SK-N-SH treated with all-trans-retinoic acid at 6 μM for 48 hours (cell line): ENCODE data around the gene C3orf49.

ENCODE experiments used
- ATAC-seq: fragments of 200-7000 bp; cut with Tn5 transposase; 3 replicates; pipeline ENCODE4 v1.9.1; 2020; ENCODE audit warnings: mild to moderate bottlenecking, moderate library complexity
- ARNTL ChIP-seq: fragments of 450-650 bp; formaldehyde crosslinking; IDR thresholded peaks from 2 replicates; pipeline ENCODE4 v1.5.0; 2020; ENCODE audit warnings: low read depth, mild to moderate bottlenecking, moderate library complexity, borderline replicate concordance
- BACH2 ChIP-seq: fragments of 250-450 bp; sonication (Bioruptor Pico); IDR thresholded peaks from 2 replicates; pipeline ENCODE4 v1.9.0; 2021; ENCODE audit warnings: mild to moderate bottlenecking, borderline replicate concordance
- CSDC2 ChIP-seq: fragments of 250-450 bp; sonication (Bioruptor Pico); IDR thresholded peaks from 2 replicates; pipeline ENCODE4 v1.5.0; 2020; ENCODE audit warnings: mild to moderate bottlenecking, moderate library complexity
- GLIS3 ChIP-seq: fragments of 250-450 bp; sonication (Bioruptor Pico); IDR thresholded peaks from 2 replicates; pipeline ENCODE4 v1.5.0; 2020; ENCODE audit warnings: mild to moderate bottlenecking, moderate library complexity
- ISL1 ChIP-seq: fragments of 250-450 bp; sonication (Bioruptor Pico); IDR thresholded peaks from 2 replicates; pipeline ENCODE4 v2.1.2; 2022; ENCODE audit warnings: mild to moderate bottlenecking, moderate library complexity
- OSR1 ChIP-seq: fragments of 250-450 bp; sonication (Bioruptor Pico); IDR thresholded peaks from 2 replicates; pipeline ENCODE4 v1.8.0; 2022; ENCODE audit warnings: moderate library complexity, mild to moderate bottlenecking, inconsistent platforms
- POU6F1 ChIP-seq: fragments of 250-450 bp; sonication (Bioruptor Pico); IDR thresholded peaks from 2 replicates; pipeline ENCODE4 v1.8.0; 2021; ENCODE audit warnings: low read depth, mild to moderate bottlenecking, moderate library complexity, borderline replicate concordance
- PPARA ChIP-seq: fragments of 250-450 bp; sonication (Bioruptor Pico); IDR thresholded peaks from 2 replicates; pipeline ENCODE4 v1.5.0; 2020; ENCODE audit warnings: mild to moderate bottlenecking, borderline replicate concordance
- RARB ChIP-seq: fragments of 250-450 bp; sonication (Bioruptor Pico); IDR thresholded peaks from 2 replicates; pipeline ENCODE4 v1.8.0; 2021; ENCODE audit warnings: mild to moderate bottlenecking, moderate library complexity
- SNAI2 ChIP-seq: fragments of 250-450 bp; sonication (Bioruptor Pico); IDR thresholded peaks from 2 replicates; pipeline ENCODE4 v1.5.0; 2020; ENCODE audit warnings: mild to moderate bottlenecking, moderate library complexity
- TCF4 ChIP-seq: fragments of 250-450 bp; sonication (Bioruptor Pico); IDR thresholded peaks from 2 replicates; pipeline ENCODE4 v1.8.0; 2021; ENCODE audit warnings: mild to moderate bottlenecking, moderate library complexity, borderline replicate concordance
- TOX ChIP-seq: fragments of 250-450 bp; sonication (Bioruptor Pico); IDR thresholded peaks from 2 replicates; pipeline ENCODE4 v1.8.0; 2021; ENCODE audit warnings: mild to moderate bottlenecking, moderate library complexity, borderline replicate concordance
- TSHZ2 ChIP-seq: fragments of 250-450 bp; sonication (Bioruptor Pico); IDR thresholded peaks from 2 replicates; pipeline ENCODE4 v1.5.0; 2020; ENCODE audit warnings: mild to moderate bottlenecking, moderate library complexity
- ZC3H10 ChIP-seq: fragments of 250-450 bp; sonication (Bioruptor Pico); IDR thresholded peaks from 2 replicates; pipeline ENCODE4 v1.5.1; 2021; ENCODE audit warnings: mild to moderate bottlenecking, moderate library complexity
- ZFP3 ChIP-seq: fragments of 250-450 bp; sonication (Bioruptor Pico); IDR thresholded peaks from 2 replicates; pipeline ENCODE4 v1.5.0; 2020; ENCODE audit warnings: mild to moderate bottlenecking, moderate library complexity
- ZFP30 ChIP-seq: fragments of 450-650 bp; formaldehyde crosslinking; IDR thresholded peaks from 2 replicates; pipeline ENCODE4 v1.5.0; 2022; ENCODE audit warnings: mild to moderate bottlenecking, moderate library complexity
- ZNF565 ChIP-seq: fragments of 450-650 bp; formaldehyde crosslinking; conservative IDR thresholded peaks from 2 replicates; pipeline ENCODE4 v1.5.0; 2020; ENCODE audit warnings: low read depth, mild to moderate bottlenecking, moderate library complexity
- ZNF70 ChIP-seq: fragments of 450-650 bp; formaldehyde crosslinking; IDR thresholded peaks from 2 replicates; pipeline ENCODE4 v1.5.0; 2020; ENCODE audit warnings: mild to moderate bottlenecking, moderate library complexity
- ZNF8 ChIP-seq: fragments of 450-650 bp; formaldehyde crosslinking; IDR thresholded peaks from 2 replicates; pipeline ENCODE4 v1.5.0; 2020; ENCODE audit warnings: mild to moderate bottlenecking, moderate library complexity
- TF ChIP-seq, protein P1 (sequence below): fragments of 250-450 bp; sonication (Bioruptor Pico); IDR thresholded peaks from 2 replicates; pipeline ENCODE4 v1.5.1; 2021; ENCODE audit warnings: mild to moderate bottlenecking, moderate library complexity
- TF ChIP-seq, protein P2 (sequence below): fragments of 250-450 bp; sonication (Bioruptor Pico); IDR thresholded peaks from 2 replicates; pipeline ENCODE4 v1.5.1; 2020; ENCODE audit warnings: low read depth, mild to moderate bottlenecking, moderate library complexity

The C3orf49 gene

DNA sequence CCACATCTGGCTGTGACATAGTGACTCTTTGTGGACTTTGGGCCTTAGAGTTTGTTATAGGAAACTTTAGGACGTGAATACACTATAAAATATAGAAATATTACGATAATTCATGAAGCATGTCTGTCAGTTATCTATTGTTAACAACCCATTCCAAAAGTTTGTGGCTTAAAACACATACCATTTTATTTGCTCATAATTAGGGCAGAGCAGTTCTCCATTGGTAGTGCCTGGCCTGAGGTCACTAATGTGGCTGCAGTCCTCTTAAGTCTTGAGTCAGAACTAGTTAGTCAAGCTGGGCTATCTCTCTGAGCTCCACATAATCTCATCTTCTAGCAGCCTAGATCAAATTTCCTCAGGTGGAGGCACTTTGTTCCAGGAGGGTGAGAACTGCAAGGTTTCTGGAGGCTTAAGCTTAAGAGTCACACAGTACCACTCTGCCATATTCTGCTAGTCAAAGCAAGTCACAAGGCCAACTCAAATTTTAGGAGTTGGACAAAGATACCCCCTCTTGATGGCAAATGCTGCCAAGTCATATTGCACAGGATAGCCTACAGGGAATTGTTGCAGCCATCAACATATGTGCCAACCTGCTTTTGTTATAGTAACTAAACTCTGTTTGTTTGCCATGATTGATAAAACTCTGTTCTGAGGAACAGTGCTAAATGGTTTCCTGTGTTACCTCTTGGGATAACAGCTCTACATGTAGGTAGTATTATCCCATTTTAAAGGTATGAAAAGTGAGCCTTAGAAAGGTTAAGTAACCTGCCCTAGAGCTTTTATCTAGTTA lies 53.2 kb downstream of the C3orf49 start:
- peak; percentile 98 for ATAC-seq
- TF ChIP-seq PPARA (CRISPR knock-in tag) (no peak), CSDC2 (no peak), SNAI2 (CRISPR knock-in tag) (no peak), ARNTL (CRISPR knock-in tag) (no peak), TOX (CRISPR knock-in tag) (0 out of 2 replicates have a peak, but pooled peaks have one; percentile 15), ZFP3 (CRISPR knock-in tag) (no peak)

DNA sequence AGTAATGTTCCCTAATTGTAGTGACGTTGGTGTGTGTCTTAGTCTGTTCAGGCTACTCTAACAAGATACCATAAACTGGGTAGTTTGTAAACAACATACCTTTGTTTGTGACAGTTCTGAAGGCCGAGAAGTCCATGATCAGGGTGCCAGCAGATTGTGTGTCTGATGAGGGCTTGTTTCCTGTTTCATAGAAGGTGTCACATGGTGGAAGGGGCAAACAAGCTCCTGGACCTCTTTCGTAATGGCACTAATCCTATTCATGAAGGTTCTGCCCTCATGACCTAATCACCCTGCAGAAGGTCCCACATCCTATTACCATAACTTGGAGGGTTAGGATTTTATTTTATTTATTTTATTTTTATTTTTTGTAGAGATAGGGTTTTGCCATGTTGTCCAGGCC lies 55.7 kb downstream of the C3orf49 start:
- TF ChIP-seq, protein P1, sequence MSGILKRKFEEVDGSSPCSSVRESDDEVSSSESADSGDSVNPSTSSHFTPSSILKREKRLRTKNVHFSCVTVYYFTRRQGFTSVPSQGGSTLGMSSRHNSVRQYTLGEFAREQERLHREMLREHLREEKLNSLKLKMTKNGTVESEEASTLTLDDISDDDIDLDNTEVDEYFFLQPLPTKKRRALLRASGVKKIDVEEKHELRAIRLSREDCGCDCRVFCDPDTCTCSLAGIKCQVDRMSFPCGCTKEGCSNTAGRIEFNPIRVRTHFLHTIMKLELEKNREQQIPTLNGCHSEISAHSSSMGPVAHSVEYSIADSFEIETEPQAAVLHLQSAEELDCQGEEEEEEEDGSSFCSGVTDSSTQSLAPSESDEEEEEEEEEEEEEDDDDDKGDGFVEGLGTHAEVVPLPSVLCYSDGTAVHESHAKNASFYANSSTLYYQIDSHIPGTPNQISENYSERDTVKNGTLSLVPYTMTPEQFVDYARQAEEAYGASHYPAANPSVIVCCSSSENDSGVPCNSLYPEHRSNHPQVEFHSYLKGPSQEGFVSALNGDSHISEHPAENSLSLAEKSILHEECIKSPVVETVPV (CRISPR knock-in tag): no peak
- TF ChIP-seq ZFP3 (CRISPR knock-in tag) (no peak), ZC3H10 (no peak), ZNF70 (CRISPR knock-in tag) (no peak), POU6F1 (no peak), ZNF8 (CRISPR knock-in tag) (no peak), PPARA (CRISPR knock-in tag) (no peak), ZFP30 (CRISPR knock-in tag) (no peak), OSR1 (CRISPR knock-in tag) (no peak), ZNF565 (CRISPR knock-in tag) (no peak), CSDC2 (no peak), TOX (CRISPR knock-in tag) (no peak), BACH2 (CRISPR knock-in tag) (no peak), ISL1 (CRISPR knock-in tag) (no peak)
- no peak for ATAC-seq

GRCh38 chr3:63875510-63875909 lies 56.4 kb downstream of the C3orf49 start:
- ATAC-seq: no peak
- TF ChIP-seq ZFP30 (CRISPR knock-in tag) (no peak), ZNF8 (CRISPR knock-in tag) (no peak), BACH2 (CRISPR knock-in tag) (no peak), GLIS3 (CRISPR knock-in tag) (no peak), TSHZ2 (CRISPR knock-in tag) (no peak), CSDC2 (no peak), ZC3H10 (no peak), OSR1 (CRISPR knock-in tag) (no peak), POU6F1 (no peak), TOX (CRISPR knock-in tag) (no peak), ISL1 (CRISPR knock-in tag) (no peak), RARB (no peak), TCF4 (CRISPR knock-in tag) (no peak)
- TF ChIP-seq, protein P2, sequence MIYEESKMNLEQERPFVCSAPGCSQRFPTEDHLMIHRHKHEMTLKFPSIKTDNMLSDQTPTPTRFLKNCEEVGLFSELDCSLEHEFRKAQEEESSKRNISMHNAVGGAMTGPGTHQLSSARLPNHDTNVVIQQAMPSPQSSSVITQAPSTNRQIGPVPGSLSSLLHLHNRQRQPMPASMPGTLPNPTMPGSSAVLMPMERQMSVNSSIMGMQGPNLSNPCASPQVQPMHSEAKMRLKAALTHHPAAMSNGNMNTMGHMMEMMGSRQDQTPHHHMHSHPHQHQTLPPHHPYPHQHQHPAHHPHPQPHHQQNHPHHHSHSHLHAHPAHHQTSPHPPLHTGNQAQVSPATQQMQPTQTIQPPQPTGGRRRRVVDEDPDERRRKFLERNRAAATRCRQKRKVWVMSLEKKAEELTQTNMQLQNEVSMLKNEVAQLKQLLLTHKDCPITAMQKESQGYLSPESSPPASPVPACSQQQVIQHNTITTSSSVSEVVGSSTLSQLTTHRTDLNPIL (CRISPR knock-in tag): no peak
- TF ChIP-seq, protein P1 (CRISPR knock-in tag): no peak
